Esophagus squamous epithelium (tissue), 4 donors: ENCODE results near the gene SH3PXD2A.

Source experiments
- CTCF ChIP-seq, 6 experiments: fragments of 450-650 bp in 4 of 6; fragments of 200-600 bp in 2 of 6; sonication (generic) in 2 of 6; IDR thresholded peaks; one replicate each; pipeline ENCODE4 v1.5.1; 2016 to 2019; ENCODE audit warnings: antibody characterized with exemption in 6 of 6, mild to moderate bottlenecking in 4 of 6, moderate library complexity in 4 of 6
- POLR2A ChIP-seq, 4 donors: fragments of 450-650 bp; IDR thresholded peaks; one replicate each; pipeline ENCODE4 v1.6.1; 2017; ENCODE audit warnings: antibody characterized with exemption in 4 of 4, mild to moderate bottlenecking in 4 of 4, moderate library complexity in 3 of 4

- TF ChIP-seq CTCF (IDR thresholded peaks at IDR 0.05) (no peak), POLR2A (IDR thresholded peaks at IDR 0.05) (no peak)
These were observed 144.9 kb downstream of the SH3PXD2A start for GRCh38 chr10:103710490-103710889.
